GM12801 (cell line): Measurements from ENCODE around the gene P2RX1.

Source experiments
- TF ChIP-seq, protein P1 (sequence below): IDR thresholded peaks from one replicate; pipeline ENCODE4 v1.5.1; 2011; ENCODE audit warnings: control low read depth; ENCODE audit not compliant: insufficient read length; ENCODE audit errors: extremely low read depth

The P2RX1 gene

DNA sequence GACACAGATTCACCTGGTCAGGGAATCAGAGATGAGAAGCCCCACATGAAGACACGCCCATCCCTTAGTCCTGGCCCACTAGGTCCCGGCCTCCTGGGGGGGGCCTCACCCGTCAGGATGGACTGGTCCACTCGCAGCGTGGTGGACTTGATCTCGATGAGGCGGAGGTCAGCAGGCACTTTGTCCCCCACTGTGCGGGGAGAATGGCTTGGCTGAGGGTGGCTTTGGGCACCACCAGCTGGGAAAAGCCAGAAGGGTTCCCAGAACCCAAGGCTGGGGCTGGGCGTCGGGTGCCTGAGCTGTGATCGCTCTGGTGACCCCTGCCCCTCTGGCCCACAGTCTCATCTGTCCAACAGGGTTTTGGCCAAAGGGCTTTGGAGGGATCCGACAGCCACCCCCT lies 34.3 kb upstream of the P2RX1 start:
- TF ChIP-seq, protein P1, sequence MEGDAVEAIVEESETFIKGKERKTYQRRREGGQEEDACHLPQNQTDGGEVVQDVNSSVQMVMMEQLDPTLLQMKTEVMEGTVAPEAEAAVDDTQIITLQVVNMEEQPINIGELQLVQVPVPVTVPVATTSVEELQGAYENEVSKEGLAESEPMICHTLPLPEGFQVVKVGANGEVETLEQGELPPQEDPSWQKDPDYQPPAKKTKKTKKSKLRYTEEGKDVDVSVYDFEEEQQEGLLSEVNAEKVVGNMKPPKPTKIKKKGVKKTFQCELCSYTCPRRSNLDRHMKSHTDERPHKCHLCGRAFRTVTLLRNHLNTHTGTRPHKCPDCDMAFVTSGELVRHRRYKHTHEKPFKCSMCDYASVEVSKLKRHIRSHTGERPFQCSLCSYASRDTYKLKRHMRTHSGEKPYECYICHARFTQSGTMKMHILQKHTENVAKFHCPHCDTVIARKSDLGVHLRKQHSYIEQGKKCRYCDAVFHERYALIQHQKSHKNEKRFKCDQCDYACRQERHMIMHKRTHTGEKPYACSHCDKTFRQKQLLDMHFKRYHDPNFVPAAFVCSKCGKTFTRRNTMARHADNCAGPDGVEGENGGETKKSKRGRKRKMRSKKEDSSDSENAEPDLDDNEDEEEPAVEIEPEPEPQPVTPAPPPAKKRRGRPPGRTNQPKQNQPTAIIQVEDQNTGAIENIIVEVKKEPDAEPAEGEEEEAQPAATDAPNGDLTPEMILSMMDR = no peak

DNA sequence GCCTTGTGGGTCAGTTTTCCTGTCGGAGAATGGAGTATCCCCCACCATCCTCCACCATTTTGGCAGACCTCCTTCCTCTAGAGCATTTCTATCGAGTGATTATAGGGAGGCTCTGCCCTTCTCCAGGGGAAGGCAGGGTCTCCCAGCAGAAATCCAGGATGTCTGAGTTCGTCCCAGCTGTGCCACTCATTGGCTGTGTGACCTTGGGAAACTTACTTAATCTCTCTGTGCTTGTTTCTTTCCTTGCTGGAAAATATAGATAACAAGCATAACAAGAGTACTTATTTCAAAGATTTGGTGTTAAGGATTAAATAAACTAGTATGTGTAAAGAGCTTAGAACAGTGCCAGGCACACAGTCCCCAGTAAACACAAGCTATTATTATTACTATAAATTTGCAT lies 33.2 kb upstream of the P2RX1 start:
- TF ChIP-seq, protein P1 = no peak

DNA sequence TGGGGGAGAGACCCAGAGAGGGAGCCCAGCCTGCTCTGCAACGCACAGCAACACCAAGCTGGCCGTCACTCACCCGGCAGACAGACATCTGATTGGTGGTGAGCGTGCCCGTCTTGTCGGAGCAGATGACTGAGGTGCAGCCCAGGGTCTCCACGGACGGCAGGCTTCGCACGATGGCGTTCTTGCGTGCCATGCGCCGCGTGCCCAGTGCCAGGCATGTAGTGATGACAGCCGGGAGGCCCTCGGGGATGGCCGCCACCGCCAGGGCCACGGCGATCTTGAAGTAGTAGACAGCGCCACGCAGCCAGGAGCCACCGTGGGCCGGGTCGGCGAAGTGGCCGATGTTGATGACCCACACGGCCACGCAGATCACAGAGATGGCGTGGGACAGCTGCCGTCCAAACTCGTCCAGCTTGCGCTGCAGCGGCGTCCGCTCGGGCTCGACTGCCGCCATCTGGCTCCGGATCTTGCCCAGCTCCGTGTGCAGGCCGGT lies 31.1 kb upstream of the P2RX1 start:
- TF ChIP-seq, protein P1 = no peak

DNA sequence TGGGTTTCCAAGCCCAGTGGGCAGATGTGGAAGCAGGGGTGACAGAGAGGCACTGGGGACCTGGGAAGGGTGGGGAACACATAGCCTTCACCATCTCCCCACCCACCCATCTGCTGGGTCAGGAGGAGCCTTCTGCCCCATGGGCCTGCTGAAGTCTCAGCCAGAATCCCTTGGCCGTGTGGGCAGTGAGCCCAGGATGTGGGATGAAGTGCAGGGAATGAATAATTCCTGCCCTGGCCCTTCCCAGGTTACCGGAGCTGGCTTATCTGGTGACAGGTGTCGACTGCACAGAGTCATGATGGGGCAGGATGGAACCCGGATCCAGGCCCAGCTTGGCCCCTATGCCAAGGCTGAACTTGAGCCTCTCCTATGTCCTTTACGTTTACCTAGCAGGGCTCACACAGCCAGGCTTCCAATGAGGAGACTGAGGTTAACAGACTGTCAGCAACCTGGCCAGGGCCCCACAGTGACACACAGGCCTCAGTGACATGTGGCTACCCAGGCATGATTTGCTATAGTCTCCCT lies 30.5 kb upstream of the P2RX1 start:
- TF ChIP-seq, protein P1 = no peak

DNA sequence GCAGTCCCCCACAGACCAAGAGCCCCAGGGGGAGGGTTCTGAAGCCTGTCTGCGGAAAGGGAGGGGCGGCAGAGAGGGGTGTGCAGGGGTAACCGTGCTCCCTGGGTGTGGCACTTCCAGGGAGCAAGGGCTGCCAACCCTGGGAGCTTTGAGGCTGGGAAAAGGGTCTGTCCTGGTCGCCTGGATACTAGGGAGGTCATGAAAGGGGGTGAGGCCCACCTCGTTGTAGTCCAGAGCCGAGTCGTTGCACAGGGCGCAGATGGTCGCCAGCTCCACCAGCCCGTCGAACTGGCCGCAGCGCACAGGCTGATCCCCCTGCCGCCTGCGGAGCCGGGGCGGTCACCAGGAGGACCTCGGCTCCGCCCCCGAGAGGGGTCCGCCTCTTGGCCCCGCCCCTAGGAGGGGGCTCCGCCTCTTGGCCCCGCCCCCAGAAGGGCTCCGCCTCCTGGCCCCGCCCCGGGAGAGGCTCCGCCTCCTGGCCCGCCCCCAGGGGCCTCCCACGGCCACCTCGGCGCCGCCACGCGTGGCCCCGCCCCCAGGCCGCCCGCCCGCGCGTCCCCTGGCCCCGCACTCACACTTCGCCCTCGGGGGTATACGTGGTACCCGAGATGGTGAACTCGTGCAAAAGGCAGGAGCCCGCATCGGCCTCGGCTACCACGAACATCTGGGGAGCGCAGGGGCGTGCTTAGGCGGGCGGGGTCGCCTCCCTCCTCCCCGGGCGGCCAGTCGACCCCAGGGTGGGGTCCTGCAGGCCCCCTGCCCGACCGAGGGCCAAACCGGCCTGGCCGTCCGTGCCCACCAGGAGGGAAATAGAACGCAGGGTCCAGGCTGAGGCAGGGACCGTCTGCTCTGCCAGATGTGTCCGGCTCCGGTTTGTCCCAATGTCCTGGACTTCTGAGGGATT lies 28.5 kb upstream of the P2RX1 start:
- TF ChIP-seq, protein P1 = no peak

DNA sequence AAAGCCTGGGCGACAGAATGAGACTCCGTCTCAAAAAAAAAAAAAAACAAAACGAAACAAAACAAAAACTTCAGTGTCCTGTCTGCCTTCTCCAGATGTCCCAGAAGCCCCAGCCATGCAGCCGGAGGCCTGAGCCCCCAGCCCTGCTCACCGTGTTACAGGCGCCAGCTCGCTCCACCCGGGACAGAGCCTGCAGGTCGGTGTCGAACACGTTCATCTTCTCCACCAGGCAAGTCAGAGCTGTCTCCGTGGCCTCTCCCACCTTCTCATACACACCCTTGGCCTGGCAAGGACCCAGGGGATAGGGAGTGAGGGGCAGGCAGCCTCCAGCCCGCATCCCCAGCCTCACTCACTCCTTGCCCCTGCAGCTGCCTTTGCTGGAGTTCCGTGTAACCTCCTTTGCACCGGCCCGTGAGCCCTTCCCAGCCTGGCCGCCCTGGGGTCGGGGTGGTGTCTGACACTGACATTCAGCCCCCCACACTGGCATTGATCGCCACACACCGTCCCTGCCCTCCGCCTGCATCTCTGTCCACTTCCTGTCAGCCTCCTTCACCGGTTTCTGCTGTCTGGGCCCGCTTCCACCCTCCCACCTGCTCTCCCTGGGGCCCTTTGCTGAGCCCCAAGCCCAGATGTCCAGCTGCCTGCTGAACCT lies 27.1 kb upstream of the P2RX1 start:
- TF ChIP-seq, protein P1 = no peak

DNA sequence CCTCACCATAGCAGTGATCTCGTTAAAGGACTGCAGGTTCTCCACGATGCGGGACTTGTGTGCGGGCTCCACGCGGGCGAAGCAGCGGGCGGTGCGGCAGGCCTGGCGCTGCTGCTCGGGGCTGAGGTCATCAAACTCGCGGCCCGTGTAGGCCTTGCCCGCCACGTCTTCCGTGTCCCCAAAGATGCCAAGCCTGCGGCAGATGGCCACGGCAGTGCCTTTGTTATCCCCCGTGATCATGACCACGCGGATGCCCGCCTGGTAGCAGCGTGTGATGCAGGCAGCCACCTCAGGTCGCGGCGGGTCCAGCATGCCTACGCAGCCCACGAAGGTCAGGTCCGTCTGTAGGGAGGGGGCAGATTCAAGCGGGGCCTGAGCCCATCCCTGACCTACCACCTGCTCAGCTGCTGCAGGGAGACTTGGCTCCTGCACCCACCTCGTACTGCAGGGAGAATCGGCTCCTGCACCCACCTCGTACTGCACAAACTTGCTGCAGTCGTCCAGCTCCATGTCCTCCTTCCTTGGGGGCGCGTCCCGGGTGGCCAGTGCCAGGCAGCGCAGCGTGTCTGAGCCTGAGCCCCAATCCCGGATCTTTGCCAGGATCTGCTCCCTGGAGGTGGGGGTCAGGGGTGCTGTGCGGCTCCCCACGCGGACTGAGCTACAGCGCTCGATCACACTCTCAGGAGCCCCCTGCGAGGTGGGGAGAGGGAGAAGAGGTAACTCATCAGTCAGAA lies 24.9 kb upstream of the P2RX1 start:
- TF ChIP-seq, protein P1 = no peak
